ENCODE results near the gene NPFF. TPM values are rescaled to one million over a fixed set of nuclear protein-coding genes. Genes with fewer than 3 reads are reported as not detected.

The NPFF gene
- polyA plus RNA-seq, 2 of the 4 experiments (the other 2 are of a cell fraction) = 0.17 TPM; not detected in 1

DNA sequence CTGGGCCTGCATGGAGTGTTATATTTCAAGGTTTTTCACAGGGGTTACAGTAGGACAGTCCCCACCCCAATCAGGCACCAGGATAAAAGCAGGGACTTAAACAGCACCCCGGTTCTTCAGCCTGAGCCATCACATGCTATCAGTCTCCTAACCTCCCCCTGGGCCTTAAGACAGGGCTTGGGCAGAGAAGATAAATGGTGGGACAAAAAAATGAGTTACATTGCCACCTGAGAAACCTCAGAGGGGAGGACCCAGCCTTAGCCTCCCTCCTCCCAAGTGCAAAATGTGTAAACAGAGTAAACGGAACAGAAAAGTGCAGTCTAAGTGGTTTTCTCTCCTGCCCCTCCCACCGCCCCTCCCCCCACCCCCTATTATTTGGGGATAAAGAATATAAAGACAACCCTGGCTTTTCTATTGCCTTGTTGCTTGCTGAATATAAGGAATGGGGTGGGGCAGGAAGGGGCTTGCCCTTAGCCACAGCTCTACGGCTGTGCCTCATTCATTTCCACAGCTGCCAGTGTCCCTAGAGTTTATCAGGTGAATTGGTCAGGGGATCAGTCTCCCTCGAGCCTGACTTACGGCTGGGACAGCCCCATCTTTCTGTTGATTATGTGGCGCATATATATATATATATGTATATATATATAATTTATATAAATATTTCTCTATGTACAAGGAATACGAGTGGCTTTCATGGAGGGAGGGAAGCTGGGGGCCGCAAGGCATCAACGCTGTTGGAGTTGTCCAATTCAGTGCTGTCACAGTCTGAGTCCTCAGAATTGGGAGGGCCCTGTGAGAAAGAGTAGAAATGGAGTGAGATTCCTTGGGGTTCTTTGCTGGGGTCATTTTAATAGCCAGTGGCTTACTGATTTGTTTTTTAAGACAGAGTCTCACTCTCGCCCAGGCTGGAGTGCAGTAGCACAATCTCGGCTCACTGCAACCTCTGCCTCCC lies 26.5 kb downstream of the NPFF start:
- WGBS (ENCODE audit: missing lambda C conversion rate) = 73% methylated on average over 12 of the region's 12 CpGs
- ChIA-PET CTCF (interaction anchor here (0.9 to 3.4 kb wide), 8 partner anchors 9 to 160 kb away, joined by 3 to 24 read pairs (median 8); partner anchors contain the start of genes AAAS and NPFF), POLR2A (interaction anchor here (0.7 to 6.9 kb wide), 5 partner anchors 8 to 159 kb away, joined by 3 to 34 read pairs (median 10); partner anchors contain the start of genes AAAS, MAP3K12 and TARBP2)
- Histone ChIP-seq H3K27ac (no peak overlapping the region), H3K4me2 (no peak overlapping the region), H3K9me3 (no peaks in the 10 kb centered on the region), H3K4me1 (peaks cover 49% of the 10 kb centered on the region), H3K4me3 (no peak overlapping the region)
- FAIRE-seq = no peak
- ATAC-seq = no peak
- TF ChIP-seq JUN (IDR thresholded peaks at IDR 0.05) (peak in 1 of 2 experiments; percentile 44; a peak in 1 of 5 replicates), TFCP2L1 (CRISPR knock-in tag; IDR thresholded peaks at IDR 0.05) (peak; percentile 36; the same call in 1 of the 2 replicates), ESRRA (IDR thresholded peaks at IDR 0.05; ENCODE audit: borderline replicate concordance, low read length) (no peak), POLR2AphosphoS2 (conservative IDR thresholded peaks at IDR 0.05; ENCODE audit: low read length) (peak; percentile 90)
- DNase-seq (ENCODE audit: low read depth in 1 of 2, low spot score in 1 of 2) = no peak

DNA sequence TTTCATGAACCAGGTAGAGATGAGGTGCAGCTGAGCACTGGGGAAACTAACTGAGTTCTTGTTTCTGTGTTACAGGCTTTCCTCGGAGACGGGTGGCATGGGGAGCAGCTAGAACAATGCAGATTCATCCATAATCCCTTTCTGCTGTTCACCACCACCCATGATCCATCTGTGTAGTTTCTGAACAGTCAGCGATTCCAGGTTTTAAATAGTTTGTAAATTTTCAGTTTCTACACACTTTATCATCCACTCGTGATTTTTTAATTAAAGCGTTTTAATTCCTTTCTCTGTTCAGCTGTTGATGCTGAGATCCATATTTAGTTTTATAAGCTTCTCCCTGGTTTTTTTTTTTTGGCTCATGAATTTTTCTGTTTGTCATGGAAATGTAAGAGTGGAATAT lies 28.0 kb downstream of the NPFF start:
- no peak overlapping the region for H3K27ac ChIP-seq

GRCh38 chr12:53478865-53479264 lies 28.4 kb downstream of the NPFF start:
- FAIRE-seq (no peak), ATAC-seq (no peak)

More for the DNA sequence above, 28.0 kb downstream of the NPFF start:
- ChIA-PET CTCF (interaction anchor here (0.7 to 5.0 kb wide), 6 partner anchors 9 to 267 kb away, joined by 3 to 46 read pairs (median 5); no protein-coding TSS in a partner anchor), POLR2A (interaction anchor here (1.2 to 2.7 kb wide), 2 partner anchors 21 to 127 kb away, joined by 3 to 10 read pairs; partner anchors contain the start of gene TARBP2)
- no peak overlapping the region for H3K4me2 ChIP-seq
- ATAC-seq (no peak), DNase-seq (ENCODE audit: low read depth in 1 of 2, low spot score in 1 of 2) (no peak), FAIRE-seq (no peak)
- TF ChIP-seq, protein P1, sequence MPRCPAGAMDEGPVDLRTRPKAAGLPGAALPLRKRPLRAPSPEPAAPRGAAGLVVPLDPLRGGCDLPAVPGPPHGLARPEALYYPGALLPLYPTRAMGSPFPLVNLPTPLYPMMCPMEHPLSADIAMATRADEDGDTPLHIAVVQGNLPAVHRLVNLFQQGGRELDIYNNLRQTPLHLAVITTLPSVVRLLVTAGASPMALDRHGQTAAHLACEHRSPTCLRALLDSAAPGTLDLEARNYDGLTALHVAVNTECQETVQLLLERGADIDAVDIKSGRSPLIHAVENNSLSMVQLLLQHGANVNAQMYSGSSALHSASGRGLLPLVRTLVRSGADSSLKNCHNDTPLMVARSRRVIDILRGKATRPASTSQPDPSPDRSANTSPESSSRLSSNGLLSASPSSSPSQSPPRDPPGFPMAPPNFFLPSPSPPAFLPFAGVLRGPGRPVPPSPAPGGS (IDR thresholded peaks at IDR 0.05) = 0 out of 3 replicates have a peak, but pooled peaks have one; percentile 22
- TF ChIP-seq ELK1 (IDR thresholded peaks at IDR 0.05; ENCODE audit: low read depth, low read length) (no peak), MAFK (IDR thresholded peaks at IDR 0.05; ENCODE audit: partially characterized antibody) (peak; percentile 81)
- peaks cover 56% of the 10 kb centered on the region for H3K4me1 ChIP-seq
- no peak overlapping the region for H3K4me3 ChIP-seq
- WGBS (ENCODE audit: missing lambda C conversion rate) = 92% methylated on average over 5 of the region's 5 CpGs
- no peaks in the 10 kb centered on the region for H3K9me3 ChIP-seq

More at GRCh38 chr12:53478865-53479264, 28.4 kb downstream of the NPFF start:
- 79% methylated on average over 1 of the region's 1 CpG for WGBS (ENCODE audit: missing lambda C conversion rate)
- H3K27ac ChIP-seq = no peak overlapping the region
- H3K4me1 ChIP-seq = peaks cover 59% of the 10 kb centered on the region
- ChIA-PET CTCF (interaction anchor here (0.7 to 5.0 kb wide), 10 partner anchors 9 to 267 kb away, joined by 3 to 46 read pairs (median 4); partner anchors contain the start of gene TARBP2), POLR2A (interaction anchor here (0.6 to 2.7 kb wide), 3 partner anchors 22 to 126 kb away, joined by 3 to 10 read pairs (median 3); partner anchors contain the start of genes PRR13 and TARBP2)
- no peak overlapping the region for H3K4me2 ChIP-seq
- H3K9me3 ChIP-seq = no peaks in the 10 kb centered on the region
- H3K4me3 ChIP-seq = no peak overlapping the region
- TF ChIP-seq FOSB (CRISPR knock-in tag; IDR thresholded peaks at IDR 0.05) (0 out of 2 replicates have a peak, but pooled peaks have one; percentile 24), HDAC2 (IDR thresholded peaks at IDR 0.05) (no peak), USF2 (IDR thresholded peaks at IDR 0.05) (no peak), NPAS2 (CRISPR knock-in tag; IDR thresholded peaks at IDR 0.05; ENCODE audit: borderline replicate concordance) (no peak), FOSL2 (IDR thresholded peaks at IDR 0.05) (no peak), FOSL2 (CRISPR knock-in tag; IDR thresholded peaks at IDR 0.05) (no peak), POLR2AphosphoS2 (conservative IDR thresholded peaks at IDR 0.05; ENCODE audit: low read length) (peak; percentile 70), MAFK (IDR thresholded peaks at IDR 0.05; ENCODE audit: partially characterized antibody) (no peak), NFE2L2 (conservative IDR thresholded peaks at IDR 0.05; ENCODE audit: low read length) (no peak), CHD4 (IDR thresholded peaks at IDR 0.05; ENCODE audit: borderline replicate concordance) (no peak)
- DNase-seq (ENCODE audit: low read depth in 1 of 2, low spot score in 1 of 2) = no peak

All from A549 (cell line).